H9 (cell line): ENCODE data around the gene STAT2. TPM values are rescaled to one million over a fixed set of nuclear protein-coding genes. Genes with fewer than 3 reads are reported as not detected.
"Not testable (repeated sequence)": the region's sequence is repeated elsewhere in the genome, so short reads cannot be mapped to it uniquely, and the experiment has no call there.

Experiments used
- DNase-seq: peaks from one replicate; pipeline ENCODE4 v3.0.0-alpha.2; 2017
- H2AFZ ChIP-seq: one replicate; pipeline ENCODE4 v1.6.1; 2013; ENCODE audit warnings: mild to moderate bottlenecking, low read length, control low read depth, moderate library complexity
- H2AK5ac ChIP-seq: 2 replicates; pipeline ENCODE4 v1.6.1; 2013; ENCODE audit warnings: low read length, control low read depth, mixed read lengths; ENCODE audit not compliant: insufficient read length
- H2BK120ac ChIP-seq: one replicate; pipeline ENCODE4 v1.6.1; 2013; ENCODE audit warnings: low read depth, mild to moderate bottlenecking, low read length, control low read depth, inconsistent platforms; ENCODE audit not compliant: poor library complexity, severe bottlenecking
- H2BK12ac ChIP-seq: 2 replicates; pipeline ENCODE4 v1.6.1; 2013; ENCODE audit warnings: low read length, control low read depth, mixed read lengths, low read depth; ENCODE audit not compliant: insufficient read length
- H2BK15ac ChIP-seq: 2 replicates; pipeline ENCODE4 v1.6.1; 2013; ENCODE audit warnings: low read depth, low read length, control low read depth
- H2BK20ac ChIP-seq: one replicate; pipeline ENCODE4 v1.6.1; 2013; ENCODE audit warnings: low read depth, mild to moderate bottlenecking, low read length, control low read depth, inconsistent platforms; ENCODE audit not compliant: poor library complexity, severe bottlenecking
- H2BK5ac ChIP-seq: 2 replicates; pipeline ENCODE4 v1.6.1; 2013; ENCODE audit warnings: low read length, control low read depth, mixed read lengths; ENCODE audit not compliant: insufficient read length
- H3K14ac ChIP-seq: 2 replicates; pipeline ENCODE4 v1.6.1; 2013; ENCODE audit warnings: low read length, control low read depth; ENCODE audit not compliant: insufficient read depth
- H3K18ac ChIP-seq: 2 replicates; pipeline ENCODE4 v1.6.1; 2013; ENCODE audit warnings: low read depth, mild to moderate bottlenecking, mixed read lengths, low read length, control low read depth; ENCODE audit not compliant: insufficient read length
- H3K23ac ChIP-seq: 2 replicates; pipeline ENCODE4 v1.6.1; 2013; ENCODE audit warnings: low read length, control low read depth, mixed read lengths, low read depth; ENCODE audit not compliant: insufficient read length
- H3K23me2 ChIP-seq: 2 replicates; pipeline ENCODE4 v1.6.1; 2013; ENCODE audit warnings: low read depth, mild to moderate bottlenecking, mixed read lengths, low read length, control low read depth; ENCODE audit not compliant: insufficient read length, poor library complexity, severe bottlenecking
- H3K27ac ChIP-seq: 2 replicates; pipeline ENCODE4 v1.5.1; 2013; ENCODE audit warnings: low read length, control low read depth, mixed read lengths, low read depth; ENCODE audit not compliant: insufficient read length
- H3K27me3 ChIP-seq: 2 replicates; pipeline ENCODE4 v1.6.1; 2013; ENCODE audit warnings: low read length, control low read depth, inconsistent platforms; ENCODE audit not compliant: insufficient read depth
- H3K4ac ChIP-seq: 2 replicates; pipeline ENCODE4 v1.6.1; 2013; ENCODE audit warnings: low read depth, mild to moderate bottlenecking, control low read depth, inconsistent platforms, low read length, moderate library complexity
- H3K4me1 ChIP-seq: 2 replicates; pipeline ENCODE4 v1.6.1; 2013; ENCODE audit warnings: low read length, control low read depth, inconsistent platforms; ENCODE audit not compliant: insufficient read depth
- H3K4me2 ChIP-seq: 2 replicates; pipeline ENCODE4 v1.6.1; 2013; ENCODE audit warnings: low read length, control low read depth, mixed read lengths; ENCODE audit not compliant: insufficient read length, insufficient read depth
- H3K56ac ChIP-seq: 2 replicates; pipeline ENCODE4 v1.6.1; 2013; ENCODE audit warnings: low read depth, mild to moderate bottlenecking, mixed read lengths, low read length, control low read depth; ENCODE audit not compliant: insufficient read length
- H3K79me1 ChIP-seq: 2 replicates; pipeline ENCODE4 v1.6.1; 2013; ENCODE audit warnings: low read depth, mild to moderate bottlenecking, moderate library complexity, low read length, control low read depth, inconsistent platforms; ENCODE audit not compliant: insufficient read depth, poor library complexity, severe bottlenecking
- H3K79me2 ChIP-seq: 2 replicates; pipeline ENCODE4 v1.6.1; 2013; ENCODE audit warnings: low read length, control low read depth, inconsistent platforms; ENCODE audit not compliant: insufficient read depth
- H3K9ac ChIP-seq: 2 replicates; pipeline ENCODE4 v1.6.1; 2013; ENCODE audit warnings: low read length, control low read depth, mixed read lengths; ENCODE audit not compliant: insufficient read length; ENCODE audit errors: extremely low read depth
- H3K9me3 ChIP-seq: one replicate; pipeline ENCODE4 v1.6.1; 2013; ENCODE audit warnings: low read depth, low read length, inconsistent platforms; ENCODE audit not compliant: control insufficient read depth
- H3T11ph ChIP-seq: one replicate; pipeline ENCODE4 v1.6.1; 2013; ENCODE audit warnings: mild to moderate bottlenecking, low read length, control low read depth, inconsistent platforms
- H4K20me1 ChIP-seq: one replicate; pipeline ENCODE4 v1.6.1; 2013; ENCODE audit not compliant: control insufficient read depth, insufficient read length, insufficient read depth
- H4K5ac ChIP-seq: 2 replicates; pipeline ENCODE4 v1.6.1; 2013; ENCODE audit warnings: low read depth, mild to moderate bottlenecking, mixed read lengths, low read length, control low read depth; ENCODE audit not compliant: insufficient read length
- H4K8ac ChIP-seq: replicated peaks from 2 replicates; pipeline ENCODE4 v1.6.1; 2013; ENCODE audit warnings: low read length, control low read depth, mixed read lengths, low read depth; ENCODE audit not compliant: insufficient read length
- H4K91ac ChIP-seq: 2 replicates; pipeline ENCODE4 v1.6.1; 2013; ENCODE audit warnings: low read depth, mild to moderate bottlenecking, moderate library complexity, mixed read lengths, low read length, control low read depth; ENCODE audit not compliant: insufficient read length
- H3K27ac Mint-ChIP-seq, 3 experiments: 2 replicates in 2 of 3; 3 replicates in 1 of 3; pipeline ENCODE4 v1.8.0; 2020 to 2021; ENCODE audit warnings: mixed read lengths in 3 of 3, mild to moderate bottlenecking in 1 of 3, moderate library complexity in 1 of 3
- H3K27me3 Mint-ChIP-seq: 2 replicates; pipeline ENCODE4 v1.8.0; 2021; ENCODE audit warnings: low read depth, mild to moderate bottlenecking, moderate library complexity, mixed read lengths
- H3K36me3 Mint-ChIP-seq, 3 experiments: 2 replicates in 2 of 3; 3 replicates in 1 of 3; pipeline ENCODE4 v1.8.0; 2020 to 2021; ENCODE audit warnings: low read depth in 3 of 3, mixed read lengths in 3 of 3; ENCODE audit not compliant: insufficient read depth in 1 of 3
- H3K4me1 Mint-ChIP-seq, 2 experiments: 2 replicates each; pipeline ENCODE4 v1.8.0; 2020; ENCODE audit warnings: mixed read lengths in 2 of 2
- H3K4me3 Mint-ChIP-seq, 2 experiments: 2 replicates in 1 of 2; 3 replicates in 1 of 2; pipeline ENCODE4 v1.8.0; 2020 to 2021; ENCODE audit warnings: mild to moderate bottlenecking in 2 of 2, mixed read lengths in 2 of 2, moderate library complexity in 1 of 2
- H3K9me3 Mint-ChIP-seq, 2 experiments: 2 replicates in 1 of 2; 3 replicates in 1 of 2; pipeline ENCODE4 v1.8.0; 2020; ENCODE audit warnings: mild to moderate bottlenecking in 2 of 2, mixed read lengths in 2 of 2, moderate library complexity in 1 of 2
- WGBS: extraction: QIAGEN DNeasy Blood & Tissue Kit; methylation state at CpG from one replicate; pipeline ENCODE4 v1.1.7; 2013; ENCODE audit warnings: missing lambda C conversion rate, low lambda C conversion rate, mixed read lengths; ENCODE audit not compliant: insufficient read length; ENCODE audit errors: extremely low coverage; 5-methylcytosine and 5-hydroxymethylcytosine counted together
- total RNA-seq: library from RNA; stranded (reverse); gene quantifications from 2 replicates; pipeline ENCODE4 v1.2.1, GENCODE V29; 2021

STAT2 gene
- total RNA-seq, 1 experiment from 2014 or later = 47.8 TPM

GRCh38 chr12:56399466-56399865, 39.6 kb upstream of the STAT2 start:
- H2BK12ac ChIP-seq, H4K5ac ChIP-seq, H3K56ac ChIP-seq, H3K4me1 ChIP-seq, H3K23me2 ChIP-seq, H3K14ac ChIP-seq, H2AK5ac ChIP-seq, H4K8ac ChIP-seq, H4K20me1 ChIP-seq, H3K79me2 ChIP-seq, H3T11ph ChIP-seq, H3K4me1 Mint-ChIP-seq, H3K36me3 Mint-ChIP-seq, H3K79me1 ChIP-seq, H3K27ac Mint-ChIP-seq, H3K4me3 Mint-ChIP-seq, H3K9me3 ChIP-seq, H3K18ac ChIP-seq, H3K27me3 ChIP-seq, H3K23ac ChIP-seq, H3K27ac ChIP-seq, H3K4me2 ChIP-seq, H3K9ac ChIP-seq, H2BK120ac ChIP-seq, DNase-seq, H2AFZ ChIP-seq, H3K4ac ChIP-seq, H4K91ac ChIP-seq, H2BK20ac ChIP-seq, H2BK15ac ChIP-seq, H2BK5ac ChIP-seq: not testable (repeated sequence)
- peaks cover 17% of the 10 kb centered on the region for H3K27me3 Mint-ChIP-seq
- peaks cover 12 to 17% of the 10 kb centered on the region in 2 experiments for H3K9me3 Mint-ChIP-seq
- WGBS = no CpG with 5 or more reads among the region's 3 CpGs
